GM12878 (cell line): ENCODE results near the gene VAV2. TPM values are rescaled to one million over a fixed set of nuclear protein-coding genes. Genes with fewer than 3 reads are reported as not detected.
A peak's percentile ranks its signal among the peaks of the same experiment; 100 is the strongest.

Experiments used
- ASH2L ChIP-seq: fragments of 300-600, 200-600 bp; sonication (generic); IDR thresholded peaks from 2 replicates; pipeline ENCODE4 v1.6.1; 2017; ENCODE audit warnings: low read depth, mild to moderate bottlenecking, borderline replicate concordance
- CBX3 ChIP-seq: fragments of 200-600 bp; sonication (generic); IDR thresholded peaks from 2 replicates; pipeline ENCODE4 v1.6.1; 2016; ENCODE audit warnings: low read depth, borderline replicate concordance
- E4F1 ChIP-seq: fragments of 450-650 bp; IDR thresholded peaks from 2 replicates; pipeline ENCODE4 v1.6.1; 2018; ENCODE audit warnings: borderline replicate concordance, mild to moderate bottlenecking; ENCODE audit not compliant: partially characterized antibody
- HDAC2 ChIP-seq: fragments of 200-600 bp; sonication (generic); IDR thresholded peaks from 2 replicates; pipeline ENCODE4 v1.6.1; 2017
- HDGF ChIP-seq: fragments of 450-650 bp; IDR thresholded peaks from 2 replicates; pipeline ENCODE4 v1.6.1; 2016; ENCODE audit warnings: antibody characterized with exemption
- HSF1 ChIP-seq: fragments of 150-350 bp; IDR thresholded peaks from 2 replicates; pipeline ENCODE4 v1.6.1; 2014; ENCODE audit warnings: mild to moderate bottlenecking, low read depth, low read length
- IRF3 ChIP-seq: fragments of 450-650 bp; IDR thresholded peaks from 2 replicates; pipeline ENCODE4 v1.6.1; 2014; ENCODE audit warnings: mild to moderate bottlenecking
- JUNB ChIP-seq: IDR thresholded peaks from 2 replicates; pipeline ENCODE4 v1.6.1; 2016; ENCODE audit warnings: antibody characterized with exemption, mild to moderate bottlenecking
- KAT2A ChIP-seq: conservative IDR thresholded peaks from 2 replicates; pipeline ENCODE4 v1.6.1; 2011; ENCODE audit warnings: low read depth, low read length; ENCODE audit not compliant: control insufficient read depth
- MAX ChIP-seq: IDR thresholded peaks from 2 replicates; pipeline ENCODE4 v1.6.1; 2012; ENCODE audit warnings: low read depth, low read length, improper control_type of control experiment
- MTA2 ChIP-seq: fragments of 450-650 bp; IDR thresholded peaks from 2 replicates; pipeline ENCODE4 v1.6.1; 2016; ENCODE audit warnings: low read depth, mild to moderate bottlenecking, moderate library complexity
- MXI1 ChIP-seq: fragments of 150-350 bp; IDR thresholded peaks from 2 replicates; pipeline ENCODE4 v1.6.1; 2011; ENCODE audit warnings: low read depth, mild to moderate bottlenecking, inconsistent platforms, low read length, improper control_type of control experiment
- MYB ChIP-seq: fragments of 150-350 bp; IDR thresholded peaks from 2 replicates; pipeline ENCODE4 v1.6.1; 2014; ENCODE audit warnings: mild to moderate bottlenecking, low read depth, low read length, borderline replicate concordance
- NR2F1 ChIP-seq: fragments of 450-650 bp; conservative IDR thresholded peaks from 2 replicates; pipeline ENCODE4 v1.6.1; 2017; ENCODE audit warnings: mild to moderate bottlenecking
- RAD21 ChIP-seq: IDR thresholded peaks from 2 replicates; pipeline ENCODE4 v1.6.1; 2011; ENCODE audit warnings: mild to moderate bottlenecking, low read depth, low read length, moderate library complexity; ENCODE audit not compliant: insufficient read depth
- RAD51 ChIP-seq: fragments of 450-650 bp; IDR thresholded peaks from 2 replicates; pipeline ENCODE4 v1.6.1; 2016; ENCODE audit warnings: moderate library complexity, mild to moderate bottlenecking, inconsistent platforms
- RUNX3 ChIP-seq: IDR thresholded peaks from 2 replicates; pipeline ENCODE4 v1.6.1; 2012; ENCODE audit warnings: low read length, inconsistent platforms
- STAT1 ChIP-seq: fragments of 450-650 bp; conservative IDR thresholded peaks from 2 replicates; pipeline ENCODE4 v1.6.1; 2014; ENCODE audit warnings: antibody characterized with exemption, mild to moderate bottlenecking
- USF2 ChIP-seq: IDR thresholded peaks from 2 replicates; pipeline ENCODE4 v1.6.1; 2011; ENCODE audit warnings: low read depth, low read length, improper control_type of control experiment, borderline replicate concordance
- ZBTB4 ChIP-seq: fragments of 450-650 bp; formaldehyde crosslinking; IDR thresholded peaks from 2 replicates; pipeline ENCODE4 v1.4.0; 2022; ENCODE audit warnings: mild to moderate bottlenecking, moderate library complexity
- ZNF622 ChIP-seq: fragments of 450-650 bp; IDR thresholded peaks from 2 replicates; pipeline ENCODE4 v1.6.1; 2017; ENCODE audit warnings: mild to moderate bottlenecking, inconsistent platforms
- ZZZ3 ChIP-seq: IDR thresholded peaks from 2 replicates; pipeline ENCODE4 v1.6.1; 2011; ENCODE audit warnings: low read depth; ENCODE audit not compliant: control insufficient read depth, insufficient read length
- polyA plus RNA-seq, 11 experiments: library from polyadenylated mRNA; depleted of rRNA in 4 of 11; unstranded in 6 of 11; stranded (reverse) in 5 of 11; fragments of >200 nt; fragmentation: Nextera tagmentation in 4 of 11; fragmentation: Illumina TruSeq in 1 of 11; extraction: Ambion mirVana in 4 of 11; extraction: Trizol in 1 of 11; gene quantifications; 1 replicate in 1 of 11; 2 replicates in 10 of 11; pipeline versions ENCODE4 v1.2.1 to v1.2.3, GENCODE V29; 2011 to 2016; ENCODE audit warnings: inconsistent platforms in 2 of 11, missing spikeins in 2 of 11, low read depth in 1 of 11
- total RNA-seq, 4 experiments: library from RNA; depleted of rRNA in 3 of 4; stranded (reverse); fragments of >200 nt in 3 of 4; fragmentation: Illumina TruSeq in 1 of 4; extraction: Trizol in 1 of 4; gene quantifications; 2 replicates each; pipeline versions ENCODE4 v1.2.1 to v1.2.3, GENCODE V29; 2013 to 2021

Gene VAV2
- total and polyA plus RNA-seq, 10 of the 15 experiments (the other 5 are each of a cell fraction or from before 2014, with no cell fraction given): 0.13 to 43.9 (median 16.9) TPM

- TF ChIP-seq ZBTB4 (no peak), HSF1 (no peak), NR2F1 (no peak; the same call in 1 of the 2 replicates), MTA2 (no peak), HDGF (peak; percentile 100), ASH2L (no peak), MAX (peak; percentile 71), IRF3 (no peak), CBX3 (no peak), RAD51 (no peak), RAD21 (no peak), RUNX3 (no peak), MYB (no peak), USF2 (no peak), JUNB (no peak), KAT2A (no peak), ZZZ3 (no peak), MXI1 (peak; percentile 94), E4F1 (no peak), ZNF622 (no peak), STAT1 (no peak), HDAC2 (no peak)
Observed at GRCh38 chr9:134024828-134025605, 32.9 kb upstream of the VAV2 start, which contains the start of gene BRD3OS (continued).
